Subcutaneous abdominal adipose tissue (tissue), 5 donors: ENCODE measurements around the gene LPP.

Source experiments
- H3K27ac ChIP-seq: one replicate; pipeline ENCODE4 v1.7.0; 2013; ENCODE audit warnings: low read depth, mild to moderate bottlenecking, inconsistent platforms, low read length, moderate library complexity
- H3K27me3 ChIP-seq, 5 donors: one replicate each; pipeline ENCODE4 v1.7.0; 2013; ENCODE audit warnings: low read length in 5 of 5, inconsistent platforms in 1 of 5; ENCODE audit not compliant: control insufficient read depth in 5 of 5, insufficient read depth in 4 of 5
- H3K36me3 ChIP-seq, 5 donors: one replicate each; pipeline ENCODE4 v1.7.0; 2013; ENCODE audit warnings: low read length in 5 of 5; ENCODE audit not compliant: control insufficient read depth in 5 of 5, insufficient read depth in 5 of 5
- H3K4me1 ChIP-seq, 5 donors: one replicate each; pipeline ENCODE4 v1.7.0; 2013; ENCODE audit warnings: low read length in 5 of 5, mild to moderate bottlenecking in 3 of 5, moderate library complexity in 1 of 5; ENCODE audit not compliant: control insufficient read depth in 5 of 5, insufficient read depth in 5 of 5
- H3K4me3 ChIP-seq, 5 donors: one replicate each; pipeline ENCODE4 v1.7.0; 2013; ENCODE audit warnings: low read length in 5 of 5, low read depth in 1 of 5
- H3K9ac ChIP-seq, 5 donors: one replicate each; pipeline ENCODE4 v1.7.0; 2013; ENCODE audit warnings: low read length in 5 of 5, mild to moderate bottlenecking in 4 of 5, moderate library complexity in 3 of 5
- H3K9me3 ChIP-seq, 5 donors: one replicate each; pipeline ENCODE4 v1.7.0; 2013; ENCODE audit warnings: low read length in 5 of 5; ENCODE audit not compliant: control insufficient read depth in 5 of 5
- donor health status: healthy.
- donor health status: healthy.
- donor health status: healthy.
- donor health status: healthy.
- donor health status: healthy.

LPP gene

GRCh38 chr3:188931036-188931435, 777.1 kb downstream of the LPP start:
- Histone ChIP-seq H3K9ac (peak overlapping the region in 1 of 5 donors; percentile 19), H3K4me3 (no peak overlapping the region), H3K36me3 (no peaks in the 10 kb centered on the region), H3K4me1 (peaks cover 2 to 26% (median 19%) of the 10 kb centered on the region in 5 donors), H3K9me3 (no peaks in the 10 kb centered on the region), H3K27me3 (no peaks in the 10 kb centered on the region), H3K27ac (peak overlapping the region; percentile 0)

GRCh38 chr3:188931531-188931930, 777.6 kb downstream of the LPP start:
- Histone ChIP-seq H3K4me1 (peaks cover 2 to 26% (median 19%) of the 10 kb centered on the region in 5 donors), H3K27me3 (no peaks in the 10 kb centered on the region), H3K27ac (peak overlapping the region; percentile 0), H3K9me3 (no peaks in the 10 kb centered on the region), H3K36me3 (no peaks in the 10 kb centered on the region), H3K4me3 (no peak overlapping the region), H3K9ac (peak overlapping the region in 1 of 5 donors; percentile 19)

GRCh38 chr3:188934989-188935388, 781.0 kb downstream of the LPP start:
- Histone ChIP-seq H3K27me3 (no peaks in the 10 kb centered on the region), H3K9me3 (no peaks in the 10 kb centered on the region), H3K4me1 (peaks cover 2 to 27% (median 21%) of the 10 kb centered on the region in 5 donors), H3K36me3 (no peaks in the 10 kb centered on the region), H3K4me3 (no peak overlapping the region), H3K9ac (no peak overlapping the region), H3K27ac (no peak overlapping the region)

- peaks cover 5 to 28% (median 22%) of the 10 kb centered on the region in 5 donors for H3K4me1 ChIP-seq
- H3K36me3 ChIP-seq, result no peaks in the 10 kb centered on the region
- no peaks in the 10 kb centered on the region for H3K9me3 ChIP-seq
- no peak overlapping the region for H3K9ac ChIP-seq
- no peak overlapping the region for H3K4me3 ChIP-seq
- no peaks in the 10 kb centered on the region for H3K27me3 ChIP-seq
- H3K27ac ChIP-seq, result no peak overlapping the region
Measured at GRCh38 chr3:188936597-188937107, 782.7 kb downstream of the LPP start.

GRCh38 chr3:188937389-188937788, 783.4 kb downstream of the LPP start:
- Histone ChIP-seq H3K4me1 (peaks cover 5 to 28% (median 22%) of the 10 kb centered on the region in 5 donors), H3K9me3 (no peaks in the 10 kb centered on the region), H3K27me3 (no peaks in the 10 kb centered on the region), H3K4me3 (no peak overlapping the region), H3K9ac (no peak overlapping the region), H3K36me3 (no peaks in the 10 kb centered on the region), H3K27ac (no peak overlapping the region)

GRCh38 chr3:188938999-188939398, 785.0 kb downstream of the LPP start:
- Histone ChIP-seq H3K36me3 (no peaks in the 10 kb centered on the region), H3K27me3 (no peaks in the 10 kb centered on the region), H3K9me3 (no peaks in the 10 kb centered on the region), H3K4me3 (no peak overlapping the region), H3K27ac (no peak overlapping the region), H3K9ac (no peak overlapping the region), H3K4me1 (peaks cover 5 to 33% (median 27%) of the 10 kb centered on the region in 5 donors)

- H3K36me3 ChIP-seq, result no peaks in the 10 kb centered on the region
- H3K27ac ChIP-seq, result peak overlapping the region; percentile 57
Measured at GRCh38 chr3:188939814-188940572, 786.0 kb downstream of the LPP start.

More at GRCh38 chr3:188939814-188940572, 786.0 kb downstream of the LPP start:
- H3K9ac ChIP-seq, result no peak overlapping the region
- peaks cover 5 to 42% (median 36%) of the 10 kb centered on the region in 5 donors for H3K4me1 ChIP-seq
- H3K4me3 ChIP-seq, result peak overlapping the region in 1 of 5 donors; percentile 36
- H3K9me3 ChIP-seq, result no peaks in the 10 kb centered on the region
- no peaks in the 10 kb centered on the region for H3K27me3 ChIP-seq
